OCI-LY1 (cell line): ENCODE data around the gene TTC28.
"Not testable (repeated sequence)": the region's sequence is repeated elsewhere in the genome, so short reads cannot be mapped to it uniquely, and the experiment has no call there.

Source experiments
- CTCF ChIP-seq: fragments of 200-600 bp; sonication (generic), shearing (Covaris generic); IDR thresholded peaks from 2 replicates; pipeline ENCODE4 v1.5.1; 2017; ENCODE audit warnings: mild to moderate bottlenecking, antibody characterized with exemption, low read length, moderate library complexity, mixed read lengths
- EZH2 ChIP-seq: fragments of 200-600 bp; sonication (generic), shearing (Covaris generic); IDR thresholded peaks from 2 replicates; pipeline ENCODE4 v1.8.0; 2017; ENCODE audit warnings: borderline replicate concordance, mixed run types, mild to moderate bottlenecking, antibody characterized with exemption, low read length, moderate library complexity, mixed read lengths

DNA sequence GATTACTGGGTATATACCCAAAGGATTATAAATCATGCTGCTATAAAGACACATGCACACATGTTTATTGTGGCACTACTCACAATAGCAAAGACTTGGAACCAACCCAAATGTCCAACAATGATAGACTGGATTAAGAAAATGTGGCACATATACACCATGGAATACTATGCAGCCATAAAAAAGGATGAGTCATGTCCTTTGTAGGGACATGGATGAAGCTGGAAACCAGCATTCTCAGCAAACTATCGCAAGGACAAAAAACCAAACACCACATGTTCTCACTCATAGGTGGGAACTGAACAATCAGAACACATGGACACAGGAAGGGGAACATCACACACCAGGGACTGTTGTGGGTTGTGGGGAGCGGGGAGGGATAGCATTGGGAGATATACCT lies 510.3 kb downstream of the TTC28 start:
- not testable (repeated sequence) for TF ChIP-seq CTCF, EZH2
